Measurements from ENCODE around the gene FYCO1. TPM values are rescaled to one million over a fixed set of nuclear protein-coding genes. Genes with fewer than 3 reads are reported as not detected.

Gene FYCO1
- total and polyA plus RNA-seq, 10 of the 15 experiments (the other 5 are each of a cell fraction or from before 2014, with no cell fraction given): 1.5 to 8.4 (median 6.5) TPM

DNA sequence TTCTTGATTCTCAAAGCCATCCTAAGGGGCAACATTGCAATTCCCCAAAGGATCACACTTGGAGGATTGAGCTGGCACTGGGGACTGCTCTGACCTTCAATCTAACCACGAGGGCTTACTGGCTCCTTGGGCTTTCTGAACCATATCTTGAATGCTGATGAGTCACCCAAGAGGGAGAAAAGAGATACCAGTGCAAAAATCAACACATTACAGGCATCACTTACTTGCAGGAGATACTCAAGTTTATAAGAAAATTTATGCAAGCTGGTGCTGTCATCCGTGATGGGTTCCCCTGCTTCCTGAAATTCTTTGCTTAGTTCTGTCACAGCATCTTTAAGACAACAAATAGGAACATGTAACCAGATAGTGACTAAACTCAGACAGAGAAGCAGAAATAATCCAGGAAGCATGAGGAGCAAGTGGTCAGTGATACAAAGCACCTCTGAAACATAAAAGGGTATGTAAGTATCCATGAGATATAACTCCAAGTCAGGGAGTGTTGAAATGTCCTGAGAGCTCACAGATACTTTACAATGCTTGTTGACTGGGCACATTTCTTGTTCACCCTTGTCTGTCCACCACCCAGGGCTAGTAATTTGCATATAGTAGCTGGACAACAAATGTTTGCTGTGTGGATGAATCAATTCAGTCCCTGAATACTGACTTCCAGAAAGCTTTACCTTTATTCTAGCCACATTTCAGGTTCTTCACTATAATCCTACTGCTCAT is 14.1 kb downstream of the FYCO1 start:
- Histone ChIP-seq H2AFZ (ENCODE audit: control insufficient read depth, low read depth, low read length) (no peak overlapping the region), H3K4me1 (ENCODE audit: control insufficient read depth, insufficient read depth, low read length) (peaks cover 7% of the 10 kb centered on the region), H3K36me3 (ENCODE audit: control insufficient read depth in 2 of 2, insufficient read depth in 2 of 2, low read length in 1 of 2) (peaks cover 9 to 18% of the 10 kb centered on the region in 2 experiments), H3K4me2 (ENCODE audit: control insufficient read depth, insufficient read depth) (no peak overlapping the region), H4K20me1 (ENCODE audit: control insufficient read depth, insufficient read depth) (no peaks in the 10 kb centered on the region; the same call in 1 of the 2 replicates), H3K9ac (ENCODE audit: control insufficient read depth, insufficient read depth, low read length) (no peak overlapping the region), H3K4me3 (no peak overlapping the region), H3K27me3 (replicated peaks in 1 of 2; ENCODE audit: control insufficient read depth in 2 of 2, insufficient read depth in 2 of 2, low read length in 1 of 2) (no peaks in the 10 kb centered on the region), H3K79me2 (ENCODE audit: control insufficient read depth, insufficient read depth, low read length) (no peaks in the 10 kb centered on the region), H3K27ac (ENCODE audit: control insufficient read depth, insufficient read depth) (no peak overlapping the region), H3K9me3 (replicated peaks; ENCODE audit: control insufficient read depth, insufficient read depth, low read length) (no peaks in the 10 kb centered on the region)
- ATAC-seq: no peak
- no TSS peak for BruUV-seq (replicated peaks)
- ChIA-PET CTCF (interaction anchor here (0.6 to 3.8 kb wide), 6 partner anchors 9 to 96 kb away, joined by 3 to 17 read pairs (median 5); no protein-coding TSS in a partner anchor), POLR2A (interaction anchor here (0.6 to 1.6 kb wide), 6 partner anchors 8 to 103 kb away, joined by 3 to 4 read pairs (median 3); no protein-coding TSS in a partner anchor), RAD21 (ENCODE audit: unreplicated experiment) (interaction anchor here (1.1 to 2.3 kb wide), 4 partner anchors 23 to 389 kb away, joined by 3 to 7 read pairs (median 4); no protein-coding TSS in a partner anchor), SMC1A (ENCODE audit: uncharacterized antibody, unreplicated experiment) (interaction anchor here (0.8 to 3.1 kb wide), 10 partner anchors 9 to 108 kb away, joined by 3 to 13 read pairs (median 5); partner anchors contain the start of gene FYCO1)
- in situ Hi-C loops (cut with MboI): no loop called here
- DNase-seq (ENCODE audit: low read depth, low spot score): no peak
- TF ChIP-seq, protein P1, sequence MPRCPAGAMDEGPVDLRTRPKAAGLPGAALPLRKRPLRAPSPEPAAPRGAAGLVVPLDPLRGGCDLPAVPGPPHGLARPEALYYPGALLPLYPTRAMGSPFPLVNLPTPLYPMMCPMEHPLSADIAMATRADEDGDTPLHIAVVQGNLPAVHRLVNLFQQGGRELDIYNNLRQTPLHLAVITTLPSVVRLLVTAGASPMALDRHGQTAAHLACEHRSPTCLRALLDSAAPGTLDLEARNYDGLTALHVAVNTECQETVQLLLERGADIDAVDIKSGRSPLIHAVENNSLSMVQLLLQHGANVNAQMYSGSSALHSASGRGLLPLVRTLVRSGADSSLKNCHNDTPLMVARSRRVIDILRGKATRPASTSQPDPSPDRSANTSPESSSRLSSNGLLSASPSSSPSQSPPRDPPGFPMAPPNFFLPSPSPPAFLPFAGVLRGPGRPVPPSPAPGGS (IDR thresholded peaks at IDR 0.05; ENCODE audit: borderline replicate concordance, insufficient read depth, low read depth, low read length, poor library complexity, severe bottlenecking): no peak
- TF ChIP-seq CBX5 (IDR thresholded peaks at IDR 0.05; ENCODE audit: low read depth) (no peak), BACH1 (IDR thresholded peaks at IDR 0.05; ENCODE audit: borderline replicate concordance) (no peak), NR2C1 (IDR thresholded peaks at IDR 0.05) (no peak), SRF (IDR thresholded peaks at IDR 0.05; ENCODE audit: low read depth in 2 of 2, low read length in 2 of 2) (no peak), STAT1 (conservative IDR thresholded peaks at IDR 0.05) (no peak), ZNF622 (IDR thresholded peaks at IDR 0.05) (no peak), LARP7 (IDR thresholded peaks at IDR 0.05) (no peak)
- TF ChIP-seq, protein P2, sequence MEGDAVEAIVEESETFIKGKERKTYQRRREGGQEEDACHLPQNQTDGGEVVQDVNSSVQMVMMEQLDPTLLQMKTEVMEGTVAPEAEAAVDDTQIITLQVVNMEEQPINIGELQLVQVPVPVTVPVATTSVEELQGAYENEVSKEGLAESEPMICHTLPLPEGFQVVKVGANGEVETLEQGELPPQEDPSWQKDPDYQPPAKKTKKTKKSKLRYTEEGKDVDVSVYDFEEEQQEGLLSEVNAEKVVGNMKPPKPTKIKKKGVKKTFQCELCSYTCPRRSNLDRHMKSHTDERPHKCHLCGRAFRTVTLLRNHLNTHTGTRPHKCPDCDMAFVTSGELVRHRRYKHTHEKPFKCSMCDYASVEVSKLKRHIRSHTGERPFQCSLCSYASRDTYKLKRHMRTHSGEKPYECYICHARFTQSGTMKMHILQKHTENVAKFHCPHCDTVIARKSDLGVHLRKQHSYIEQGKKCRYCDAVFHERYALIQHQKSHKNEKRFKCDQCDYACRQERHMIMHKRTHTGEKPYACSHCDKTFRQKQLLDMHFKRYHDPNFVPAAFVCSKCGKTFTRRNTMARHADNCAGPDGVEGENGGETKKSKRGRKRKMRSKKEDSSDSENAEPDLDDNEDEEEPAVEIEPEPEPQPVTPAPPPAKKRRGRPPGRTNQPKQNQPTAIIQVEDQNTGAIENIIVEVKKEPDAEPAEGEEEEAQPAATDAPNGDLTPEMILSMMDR (IDR thresholded peaks at IDR 0.05 in 2 of 3, conservative IDR thresholded peaks at IDR 0.05 in 1 of 3; ENCODE audit: control insufficient read depth in 2 of 3, extremely low read depth in 1 of 3, insufficient read depth in 1 of 3, low read depth in 3 of 3, low read length in 3 of 3): no peak
- no peak for FAIRE-seq
- 0% methylated on average over 2 of the region's 2 CpGs for WGBS (ENCODE audit: insufficient coverage, insufficient replicate concordance, low lambda C conversion rate, missing lambda C conversion rate)
- intact Hi-C loops (cut with micrococcal nuclease; ENCODE audit: unreplicated experiment): no loop called here

Measured in GM12878 (cell line).